Common myeloid progenitor, CD34-positive (primary cell): ENCODE data around the gene CYP2D6.

Experiments used
- CTCF ChIA-PET: fragments of 350-600 bp; sonication (Branson Sonifier 250); formaldehyde crosslinking; loops from one replicate; lab custom pipeline; 2021; ENCODE audit warnings: antibody characterized with exemption; lab: Charles Lee
- POLR2A ChIA-PET: fragments of 350-600 bp; sonication (Branson Sonifier 250); formaldehyde crosslinking; loops from one replicate; lab custom pipeline; 2021; ENCODE audit warnings: antibody characterized with exemption; lab: Charles Lee
- DNase-seq, 3 donors: peaks; one replicate each; pipeline versions ENCODE4 v3.0.0 to v3.0.0-alpha.2; 2013
- H3K27ac ChIP-seq, 2 experiments: 1 replicate in 1 of 2; 2 replicates in 1 of 2; pipeline ENCODE4 v1.7.0; 2013; ENCODE audit warnings: inconsistent platforms in 2 of 2, low read length in 2 of 2, mild to moderate bottlenecking in 2 of 2, low read depth in 1 of 2, moderate library complexity in 1 of 2; ENCODE audit not compliant: severe bottlenecking in 2 of 2, insufficient read depth in 1 of 2, poor library complexity in 1 of 2
- H3K27me3 ChIP-seq, 5 experiments: replicated peaks in 2 of 5; 1 replicate in 3 of 5; 2 replicates in 2 of 5; pipeline versions ENCODE4 v1.6.1 to v1.7.0; 2013; ENCODE audit warnings: low read length in 4 of 5, mild to moderate bottlenecking in 2 of 5, moderate library complexity in 2 of 5, inconsistent platforms in 1 of 5; ENCODE audit not compliant: insufficient read depth in 5 of 5, control insufficient read depth in 4 of 5
- H3K36me3 ChIP-seq, 4 experiments: 1 replicate in 2 of 4; 2 replicates in 2 of 4; pipeline versions ENCODE4 v1.6.1 to v1.7.0; 2013; ENCODE audit warnings: low read length in 3 of 4, control low read depth in 1 of 4, mild to moderate bottlenecking in 1 of 4; ENCODE audit not compliant: control insufficient read depth in 4 of 4, insufficient read depth in 4 of 4
- H3K4me1 ChIP-seq, 4 experiments: 1 replicate in 3 of 4; 2 replicates in 1 of 4; pipeline versions ENCODE4 v1.6.1 to v1.7.1; 2013; ENCODE audit warnings: low read length in 3 of 4, mild to moderate bottlenecking in 3 of 4, control low read depth in 1 of 4, inconsistent platforms in 1 of 4, moderate library complexity in 1 of 4; ENCODE audit not compliant: control insufficient read depth in 4 of 4, insufficient read depth in 4 of 4; ENCODE audit errors: control extremely low read depth in 1 of 4
- H3K4me3 ChIP-seq, 7 experiments: 1 replicate in 4 of 7; 2 replicates in 3 of 7; pipeline versions ENCODE4 v1.5.1 to v1.7.0; 2013; ENCODE audit warnings: mild to moderate bottlenecking in 7 of 7, low read length in 6 of 7, moderate library complexity in 6 of 7, inconsistent platforms in 2 of 7, low read depth in 2 of 7, control low read depth in 1 of 7; ENCODE audit not compliant: insufficient read depth in 4 of 7, control insufficient read depth in 1 of 7; ENCODE audit errors: extremely low read depth in 1 of 7
- H3K9me3 ChIP-seq, 5 experiments: 1 replicate in 4 of 5; 2 replicates in 1 of 5; pipeline versions ENCODE4 v1.6.1 to v1.7.1; 2013; ENCODE audit warnings: low read length in 4 of 5, mild to moderate bottlenecking in 2 of 5, inconsistent platforms in 1 of 5, low read depth in 1 of 5, moderate library complexity in 1 of 5; ENCODE audit not compliant: control insufficient read depth in 4 of 5, insufficient read depth in 2 of 5; ENCODE audit errors: control extremely low read depth in 1 of 5
- WGBS: methylation state at CpG from one replicate; pipeline ENCODE4 v1.1.5; 2013; ENCODE audit not compliant: insufficient coverage; 5-methylcytosine and 5-hydroxymethylcytosine counted together

CYP2D6 gene

DNA sequence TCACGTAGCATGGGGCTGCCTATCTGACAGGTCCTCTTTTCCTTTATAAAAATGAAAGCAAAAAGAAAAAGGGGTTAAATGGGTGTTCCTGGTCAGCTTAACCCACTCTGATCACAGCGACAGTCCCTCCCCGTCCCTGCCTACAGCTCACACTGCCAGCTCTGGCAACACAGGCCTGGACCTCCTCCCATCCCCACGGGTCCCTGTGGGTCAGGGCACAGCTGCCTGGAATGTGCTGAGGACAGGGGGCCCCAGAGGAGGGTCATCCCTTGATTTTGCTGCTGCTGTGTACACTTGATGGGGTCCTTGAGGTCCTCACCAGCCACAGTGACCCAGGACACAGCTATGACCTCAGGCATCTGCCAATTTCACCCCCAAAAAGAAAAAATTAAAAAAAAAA lies 29.6 kb upstream of the CYP2D6 start:
- Histone ChIP-seq H3K27me3 (no peaks in the 10 kb centered on the region), H3K4me1 (no peaks in the 10 kb centered on the region), H3K27ac (no peak overlapping the region), H3K36me3 (peaks cover 7 to 38% (median 23%) of the 10 kb centered on the region in 4 experiments), H3K9me3 (no peaks in the 10 kb centered on the region), H3K4me3 (no peak overlapping the region)
- DNase-seq, result no peak
- WGBS, result no CpG with 5 or more reads among the region's 4 CpGs
- POLR2A ChIA-PET, result no interaction called here
- CTCF ChIA-PET, result interaction anchor here (1.1 kb wide), 1 partner anchor 21 kb away, joined by 3 read pairs; no protein-coding TSS in a partner anchor

DNA sequence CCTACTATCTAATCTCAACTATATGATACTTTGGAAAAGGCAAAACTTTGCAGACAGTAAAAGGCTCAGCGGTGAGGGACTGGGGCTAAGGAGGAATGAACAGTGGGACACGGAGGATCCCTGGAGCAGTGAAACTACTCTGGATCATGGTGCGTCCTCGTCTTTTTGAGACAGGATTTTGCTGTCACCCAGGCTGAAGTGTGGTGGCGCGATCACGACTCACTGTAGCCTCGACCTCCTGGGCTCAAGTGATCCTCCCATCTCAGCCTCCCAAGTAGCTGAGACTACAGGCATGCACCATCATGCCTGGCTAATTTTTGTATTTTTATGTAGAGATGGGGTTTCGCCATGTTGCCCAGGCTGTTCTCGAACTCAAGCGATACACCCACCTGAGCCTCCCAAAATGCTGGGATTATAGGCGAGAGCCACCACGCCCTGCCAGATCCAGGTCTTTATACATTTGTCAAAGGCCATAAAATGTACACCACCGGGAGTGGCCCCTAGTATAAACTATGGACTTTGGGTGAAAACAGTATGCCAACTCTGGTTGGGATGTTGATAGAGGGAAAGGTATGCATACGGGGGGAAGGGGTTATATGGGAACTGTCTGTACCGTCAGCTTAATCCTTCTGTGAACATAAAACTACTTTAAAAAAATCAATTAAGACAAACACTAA lies 28.0 kb upstream of the CYP2D6 start:
- no peaks in the 10 kb centered on the region for H3K9me3 ChIP-seq
- H3K27me3 ChIP-seq, result no peaks in the 10 kb centered on the region
- no peaks in the 10 kb centered on the region for H3K4me1 ChIP-seq
- H3K36me3 ChIP-seq, result peaks cover 7 to 28% (median 26%) of the 10 kb centered on the region in 4 experiments
- 96% methylated on average over 8 of the region's 16 CpGs for WGBS
- H3K4me3 ChIP-seq, result no peak overlapping the region
- CTCF ChIA-PET, result interaction anchor here (0.6 kb wide), 1 partner anchor 98 kb away, joined by 3 read pairs; no protein-coding TSS in a partner anchor
- no peak overlapping the region for H3K27ac ChIP-seq
- POLR2A ChIA-PET, result no interaction called here
- DNase-seq, result no peak

DNA sequence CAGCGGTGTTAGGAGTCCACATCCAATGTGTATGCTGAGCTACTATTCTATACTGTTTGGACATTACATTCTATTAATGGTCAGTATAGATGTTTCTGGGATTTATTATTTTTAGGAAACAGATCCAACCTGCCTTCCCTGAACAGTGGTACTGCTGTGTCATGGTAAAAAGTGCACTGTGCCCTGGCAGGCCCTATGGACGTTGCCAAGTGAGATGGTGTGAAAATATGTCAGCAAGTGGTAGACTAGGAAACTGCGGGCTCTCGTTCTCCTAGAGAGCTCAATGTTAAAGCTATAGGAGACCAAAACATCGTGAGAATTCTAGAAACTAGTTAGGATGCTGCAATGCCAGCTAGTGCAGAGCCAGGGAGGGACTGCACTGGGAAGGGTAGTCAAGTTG lies 26.0 kb upstream of the CYP2D6 start:
- Histone ChIP-seq H3K27ac (no peak overlapping the region), H3K36me3 (peaks cover 7 to 24% (median 17%) of the 10 kb centered on the region in 4 experiments), H3K4me1 (no peaks in the 10 kb centered on the region), H3K27me3 (no peaks in the 10 kb centered on the region), H3K4me3 (no peak overlapping the region), H3K9me3 (no peaks in the 10 kb centered on the region)
- 85% methylated on average over 4 of the region's 5 CpGs for WGBS
- CTCF ChIA-PET, result interaction anchor here (1.0 to 2.7 kb wide), 2 partner anchors 10 to 24 kb away, joined by 4 to 16 read pairs; no protein-coding TSS in a partner anchor
- DNase-seq, result no peak
- POLR2A ChIA-PET, result no interaction called here

DNA sequence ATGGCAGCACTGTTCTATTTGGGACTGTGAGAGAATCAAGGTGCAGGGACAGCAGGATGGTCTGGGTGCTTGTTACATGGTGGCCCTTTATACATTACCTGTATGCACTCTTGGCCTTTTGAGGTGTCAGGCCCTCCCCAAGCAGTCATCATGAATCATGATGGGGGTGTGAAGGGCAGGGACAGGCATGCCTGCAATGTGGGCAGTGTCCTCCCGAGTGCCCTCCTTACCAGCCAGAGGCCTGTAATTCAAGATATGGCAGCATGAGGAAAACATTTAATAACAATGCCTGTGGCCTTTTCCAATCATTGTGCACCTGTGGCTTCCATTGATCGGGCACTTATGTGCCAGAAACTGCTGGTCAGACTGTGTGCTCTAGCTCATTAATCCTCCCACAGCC lies 25.5 kb upstream of the CYP2D6 start:
- DNase-seq, result no peak
- Histone ChIP-seq H3K27me3 (no peaks in the 10 kb centered on the region), H3K4me1 (no peaks in the 10 kb centered on the region), H3K9me3 (no peaks in the 10 kb centered on the region), H3K36me3 (peaks cover 7 to 20% (median 14%) of the 10 kb centered on the region in 4 experiments), H3K4me3 (no peak overlapping the region), H3K27ac (no peak overlapping the region)
- ChIA-PET CTCF (interaction anchor here (2.7 kb wide), 1 partner anchor 11 kb away, joined by 16 read pairs; no protein-coding TSS in a partner anchor), POLR2A (no interaction called here)
- 100% methylated on average over 2 of the region's 2 CpGs for WGBS

DNA sequence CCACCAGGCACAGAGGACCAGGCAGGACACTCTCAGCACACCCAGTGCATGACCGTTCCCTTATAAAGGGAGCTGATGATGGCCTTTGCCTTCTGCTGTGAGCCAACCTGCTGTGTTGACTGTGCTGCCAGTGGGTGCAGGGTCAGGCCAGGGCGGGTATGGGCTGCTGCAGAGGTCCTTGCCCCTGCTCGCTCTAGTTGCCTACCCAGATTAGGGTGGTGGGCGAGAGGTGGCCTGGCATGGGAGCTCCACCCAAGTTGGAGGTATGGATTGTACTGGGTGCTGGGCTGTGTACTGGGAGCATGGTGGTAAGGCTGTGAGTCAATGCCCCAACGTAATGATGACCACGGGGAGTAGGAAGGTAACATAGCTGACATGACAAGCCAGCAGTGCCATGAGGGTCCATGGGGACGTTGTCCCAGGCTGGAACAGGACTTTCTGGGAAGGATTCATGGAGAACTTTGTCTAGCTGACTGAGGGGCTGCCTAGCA lies 24.5 kb upstream of the CYP2D6 start:
- POLR2A ChIA-PET, result no interaction called here
- 96% methylated on average over 4 of the region's 7 CpGs for WGBS
- CTCF ChIA-PET, result interaction anchor here (0.6 to 2.7 kb wide), 2 partner anchors 8 to 12 kb away, joined by 3 to 16 read pairs; no protein-coding TSS in a partner anchor

DNA sequence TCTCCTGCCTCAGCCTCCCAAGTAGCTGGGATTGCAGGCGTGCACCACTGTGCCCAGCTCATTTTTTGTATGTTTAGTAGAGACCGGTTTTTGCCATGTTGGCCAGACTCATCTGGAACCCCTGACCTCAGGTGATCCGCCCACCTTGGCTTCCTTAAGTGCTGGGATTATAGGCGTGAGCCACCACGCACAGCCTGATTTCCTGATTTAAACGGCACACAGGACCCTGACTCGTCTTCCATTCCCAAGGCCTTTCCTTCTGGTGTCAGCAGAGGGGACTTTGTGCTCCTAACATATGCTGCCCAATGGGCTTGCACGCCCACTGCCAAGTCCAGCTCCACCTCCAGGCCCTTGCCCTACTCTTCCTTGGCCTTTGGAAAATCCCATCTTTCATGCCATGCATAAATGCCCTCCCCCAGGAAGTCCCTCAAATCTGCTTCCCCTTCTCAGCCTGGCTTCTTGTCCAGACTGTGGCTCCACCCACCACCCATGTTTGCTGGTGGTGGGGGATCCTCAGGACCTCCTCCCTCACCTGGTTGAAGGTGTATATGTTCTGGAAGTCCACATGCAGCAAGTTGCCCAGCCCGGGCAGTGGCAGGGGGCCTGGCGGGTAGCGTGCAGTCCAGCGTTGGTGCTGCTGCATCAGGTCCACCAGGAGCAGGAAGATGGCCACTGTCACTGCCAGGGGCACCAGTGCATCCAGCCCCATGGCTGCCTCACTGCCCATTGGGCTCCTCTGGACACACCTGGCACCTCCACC lies 23.9 kb upstream of the CYP2D6 start:
- 96% methylated on average over 12 of the region's 12 CpGs for WGBS
- H3K9me3 ChIP-seq, result no peaks in the 10 kb centered on the region
- H3K4me1 ChIP-seq, result no peaks in the 10 kb centered on the region
- H3K4me3 ChIP-seq, result no peak overlapping the region
- no peaks in the 10 kb centered on the region for H3K27me3 ChIP-seq
- H3K36me3 ChIP-seq, result peaks cover 4 to 20% (median 12%) of the 10 kb centered on the region in 4 experiments
- ChIA-PET CTCF (interaction anchor here (0.6 to 2.7 kb wide), 2 partner anchors 9 to 13 kb away, joined by 3 to 16 read pairs; no protein-coding TSS in a partner anchor), POLR2A (no interaction called here)
- no peak for DNase-seq
- H3K27ac ChIP-seq, result no peak overlapping the region

More for the DNA sequence above, 24.5 kb upstream of the CYP2D6 start:
- Histone ChIP-seq H3K4me1 (no peaks in the 10 kb centered on the region), H3K27ac (no peak overlapping the region), H3K4me3 (no peak overlapping the region), H3K27me3 (no peaks in the 10 kb centered on the region), H3K9me3 (no peaks in the 10 kb centered on the region), H3K36me3 (peaks cover 4 to 20% (median 12%) of the 10 kb centered on the region in 4 experiments)
- no peak for DNase-seq
